BLaER1 treated with 17β-estradiol and CSF1 and Interleukin-3, amounts not matched to agents 10 nM and 100 nM (cell line): Measurements from ENCODE around the gene SMARCA4.

Source experiments
- H3K27ac ChIP-seq, 11 experiments: shearing (Covaris generic); formaldehyde crosslinking; 2 replicates each; pipeline ENCODE4 v1.8.1; 2022
- H3K27me3 ChIP-seq, 11 experiments: shearing (Covaris generic); formaldehyde crosslinking; 2 replicates each; pipeline ENCODE4 v1.8.1; 2022
- H3K36me3 ChIP-seq, 11 experiments: shearing (Covaris generic); formaldehyde crosslinking; 2 replicates each; pipeline ENCODE4 v1.8.1; 2022
- H3K4me1 ChIP-seq, 10 experiments: shearing (Covaris generic); formaldehyde crosslinking; 2 replicates each; pipeline ENCODE4 v1.8.1; 2022
- H3K4me2 ChIP-seq, 11 experiments: shearing (Covaris generic); formaldehyde crosslinking; 2 replicates each; pipeline ENCODE4 v1.8.1; 2022
- H3K4me3 ChIP-seq, 10 experiments: shearing (Covaris generic); formaldehyde crosslinking; 2 replicates each; pipeline ENCODE4 v1.8.1; 2022
- H3K9ac ChIP-seq, 11 experiments: shearing (Covaris generic); formaldehyde crosslinking; 2 replicates each; pipeline ENCODE4 v1.8.1; 2022
- H3K9me3 ChIP-seq, 11 experiments: shearing (Covaris generic); formaldehyde crosslinking; replicated peaks in 1 of 11; 2 replicates each; pipeline ENCODE4 v1.8.1; 2022
- H4K20me1 ChIP-seq, 11 experiments: shearing (Covaris generic); formaldehyde crosslinking; 2 replicates each; pipeline ENCODE4 v1.8.1; 2022
- Cebpa-rat ChIP-seq, 11 experiments: shearing (Covaris generic); IDR thresholded peaks; 2 replicates each; pipeline ENCODE4 v1.8.1; 2022

SMARCA4 gene

DNA sequence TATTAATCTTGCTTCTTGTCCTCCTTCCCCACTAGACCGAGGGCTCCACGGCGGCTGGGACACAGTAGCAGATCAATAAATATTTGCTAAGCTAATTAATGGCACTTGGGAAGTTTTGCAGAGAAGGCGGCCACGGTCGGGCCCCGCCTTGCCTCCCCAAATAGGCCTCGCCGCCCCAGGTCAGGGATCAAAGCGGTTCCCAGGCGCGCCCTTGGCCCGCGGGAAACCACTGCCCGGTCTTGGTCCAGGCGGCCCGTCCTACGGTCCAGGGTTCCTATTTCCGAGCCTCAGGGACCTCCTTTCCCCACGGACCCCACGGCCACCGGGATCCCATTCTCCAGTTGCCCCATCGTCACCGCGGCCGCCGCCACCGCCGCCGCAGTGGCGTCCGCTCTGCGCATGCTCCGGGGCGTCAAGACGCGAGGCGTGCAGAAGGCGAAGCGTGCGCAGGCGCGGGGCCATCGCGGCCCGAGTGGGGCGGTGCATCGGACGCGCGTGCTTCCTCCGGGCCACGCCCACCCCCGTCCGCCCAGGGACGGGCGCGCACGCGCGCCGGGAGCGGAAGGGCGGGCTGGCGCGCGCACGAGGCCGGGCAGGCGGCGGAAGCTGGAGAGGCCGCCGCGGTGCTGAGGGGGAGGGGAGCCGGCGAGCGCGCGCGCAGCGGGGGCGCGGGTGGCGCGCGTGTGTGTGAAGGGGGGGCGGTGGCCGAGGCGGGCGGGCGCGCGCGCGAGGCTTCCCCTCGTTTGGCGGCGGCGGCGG is at the start of gene SMARCA4:
Gene SMARCA4, plus strand, starts transcription at position 717 of the 759 bp plus-strand sequence. CDS start 23,122 bp downstream, outside the sequence.
- Histone ChIP-seq H4K20me1 (peaks cover 8 to 39% (median 34%) of the 10 kb centered on the region in 11 experiments; a peak in 21 of 22 replicates), H3K4me1 (peaks cover 44 to 49% (median 46%) of the 10 kb centered on the region in 10 experiments), H3K27ac (peak within 1 kb of the TSS; percentile 87 to 97 (median 94)), H3K9me3 (no peaks in the 10 kb centered on the region), H3K36me3 (peaks cover 0 to 18% (median 11%) of the 10 kb centered on the region in 11 experiments; a peak in 13 of 22 replicates), H3K4me2 (peak within 1 kb of the TSS; percentile 86 to 99 (median 95)), H3K27me3 (no peaks in the 10 kb centered on the region), H3K9ac (peak within 1 kb of the TSS; percentile 93 to 98 (median 95)), H3K4me3 (peak within 1 kb of the TSS; percentile 77 to 99 (median 92))
- no peak for TF ChIP-seq Cebpa-rat (IDR thresholded peaks at IDR 0.05)

DNA sequence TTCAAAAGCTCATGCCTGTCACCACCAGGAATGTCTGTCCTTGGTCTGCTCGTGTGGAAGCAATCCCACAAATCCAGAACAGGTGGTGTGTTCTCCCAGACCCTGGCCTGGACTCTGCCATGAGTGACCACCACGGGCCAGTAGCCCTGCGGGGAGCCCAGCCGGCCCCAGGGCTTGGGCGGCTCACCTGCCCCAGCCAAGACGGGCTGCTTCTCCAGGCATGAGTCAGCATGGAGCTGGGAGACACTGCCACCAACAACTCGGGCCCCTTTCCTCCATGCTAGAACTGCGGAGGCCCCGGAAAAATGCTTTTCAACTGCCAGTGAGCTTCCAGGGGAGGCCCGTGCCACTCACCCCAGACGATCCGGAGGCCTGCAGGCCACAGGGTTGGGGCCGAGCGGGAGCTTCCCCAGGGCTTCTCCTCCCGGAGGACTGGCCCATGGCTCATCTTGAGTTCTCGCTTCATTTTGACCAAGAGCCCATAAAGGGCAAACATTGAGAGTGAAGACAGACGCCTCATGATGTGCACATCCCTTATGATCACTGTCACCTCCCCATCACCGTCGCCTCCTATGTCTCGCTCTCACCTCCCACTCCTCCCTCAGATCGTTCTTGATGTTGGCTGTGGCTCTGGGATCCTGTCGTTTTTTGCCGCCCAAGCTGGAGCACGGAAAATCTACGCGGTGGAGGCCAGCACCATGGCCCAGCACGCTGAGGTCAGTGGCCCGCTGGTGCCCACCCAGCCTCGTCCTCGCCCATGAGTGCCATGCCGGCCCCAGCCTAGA is 49.1 kb upstream of the SMARCA4 start:
- H3K9ac ChIP-seq: no peak overlapping the region
- H3K4me1 ChIP-seq: no peaks in the 10 kb centered on the region
- no peak overlapping the region for H3K4me3 ChIP-seq
- no peaks in the 10 kb centered on the region for H3K27me3 ChIP-seq
- no peak overlapping the region for H3K4me2 ChIP-seq
- no peak overlapping the region for H3K27ac ChIP-seq
- H3K36me3 ChIP-seq: peaks cover 82 to 100% (median 98%) of the 10 kb centered on the region in 11 experiments
- no peaks in the 10 kb centered on the region for H3K9me3 ChIP-seq
- no peak for TF ChIP-seq Cebpa-rat (IDR thresholded peaks at IDR 0.05)
- H4K20me1 ChIP-seq: peaks cover 0 to 57% (median 34%) of the 10 kb centered on the region in 11 experiments; a peak in 16 of 22 replicates

DNA sequence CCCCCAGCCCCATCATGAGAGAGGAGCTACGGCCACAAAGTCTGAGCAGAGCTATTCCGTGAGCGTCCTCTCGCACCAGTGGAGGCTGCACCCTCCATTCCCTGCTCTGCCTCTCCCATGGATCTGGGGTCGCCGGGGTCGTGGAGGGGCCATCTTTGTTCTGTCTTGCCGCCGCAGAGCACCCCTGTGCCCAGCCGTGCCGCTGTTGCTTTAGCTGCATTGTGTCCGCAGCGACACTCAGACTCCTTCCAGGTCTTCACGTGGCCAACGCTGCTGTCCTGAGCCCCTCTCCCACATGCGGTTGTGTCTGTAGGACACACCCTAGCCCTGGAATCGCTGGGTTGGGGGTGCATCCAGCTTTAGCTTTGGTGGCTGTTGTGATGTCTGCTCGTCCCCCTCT is 48.2 kb upstream of the SMARCA4 start:
- Histone ChIP-seq H3K4me2 (no peak overlapping the region), H3K9ac (no peak overlapping the region), H3K36me3 (peaks cover 80 to 100% (median 97%) of the 10 kb centered on the region in 11 experiments), H3K27ac (no peak overlapping the region), H4K20me1 (peaks cover 0 to 48% (median 27%) of the 10 kb centered on the region in 11 experiments; a peak in 16 of 22 replicates), H3K4me1 (no peaks in the 10 kb centered on the region), H3K4me3 (no peak overlapping the region), H3K9me3 (no peaks in the 10 kb centered on the region), H3K27me3 (no peaks in the 10 kb centered on the region)
- no peak for TF ChIP-seq Cebpa-rat (IDR thresholded peaks at IDR 0.05)

DNA sequence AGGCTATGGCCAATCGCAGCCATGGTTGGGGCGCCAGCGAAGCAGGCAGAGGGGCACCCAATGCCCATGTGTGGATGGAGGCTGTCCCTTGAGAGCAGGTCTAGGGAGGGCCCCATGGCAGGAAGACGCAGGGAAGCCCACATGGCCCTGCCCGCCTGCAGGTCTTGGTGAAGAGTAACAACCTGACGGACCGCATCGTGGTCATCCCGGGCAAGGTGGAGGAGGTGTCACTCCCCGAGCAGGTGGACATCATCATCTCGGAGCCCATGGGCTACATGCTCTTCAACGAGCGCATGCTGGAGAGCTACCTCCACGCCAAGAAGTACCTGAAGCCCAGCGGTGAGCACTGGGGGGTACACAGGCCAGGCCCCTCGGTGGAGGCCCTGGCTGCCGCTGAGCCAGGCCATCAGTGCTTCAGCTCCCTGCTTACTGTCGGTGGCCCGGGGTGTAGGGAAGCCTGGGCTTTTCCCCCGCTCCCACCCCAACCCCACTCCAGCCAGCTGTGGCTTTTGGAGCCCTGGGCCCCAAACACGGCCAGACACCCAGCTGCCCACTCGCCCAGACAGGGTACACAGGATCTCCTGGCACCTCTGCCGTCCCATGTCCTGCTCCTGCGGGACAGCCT is 47.0 kb upstream of the SMARCA4 start:
- H3K36me3 ChIP-seq: peaks cover 79 to 100% (median 97%) of the 10 kb centered on the region in 11 experiments
- H3K4me3 ChIP-seq: no peak overlapping the region
- H3K27ac ChIP-seq: no peak overlapping the region
- no peaks in the 10 kb centered on the region for H3K27me3 ChIP-seq
- no peaks in the 10 kb centered on the region for H3K4me1 ChIP-seq
- no peak overlapping the region for H3K4me2 ChIP-seq
- peaks cover 0 to 44% (median 25%) of the 10 kb centered on the region in 11 experiments; a peak in 16 of 22 replicates for H4K20me1 ChIP-seq
- H3K9me3 ChIP-seq: no peaks in the 10 kb centered on the region
- TF ChIP-seq Cebpa-rat (IDR thresholded peaks at IDR 0.05): no peak
- no peak overlapping the region for H3K9ac ChIP-seq

DNA sequence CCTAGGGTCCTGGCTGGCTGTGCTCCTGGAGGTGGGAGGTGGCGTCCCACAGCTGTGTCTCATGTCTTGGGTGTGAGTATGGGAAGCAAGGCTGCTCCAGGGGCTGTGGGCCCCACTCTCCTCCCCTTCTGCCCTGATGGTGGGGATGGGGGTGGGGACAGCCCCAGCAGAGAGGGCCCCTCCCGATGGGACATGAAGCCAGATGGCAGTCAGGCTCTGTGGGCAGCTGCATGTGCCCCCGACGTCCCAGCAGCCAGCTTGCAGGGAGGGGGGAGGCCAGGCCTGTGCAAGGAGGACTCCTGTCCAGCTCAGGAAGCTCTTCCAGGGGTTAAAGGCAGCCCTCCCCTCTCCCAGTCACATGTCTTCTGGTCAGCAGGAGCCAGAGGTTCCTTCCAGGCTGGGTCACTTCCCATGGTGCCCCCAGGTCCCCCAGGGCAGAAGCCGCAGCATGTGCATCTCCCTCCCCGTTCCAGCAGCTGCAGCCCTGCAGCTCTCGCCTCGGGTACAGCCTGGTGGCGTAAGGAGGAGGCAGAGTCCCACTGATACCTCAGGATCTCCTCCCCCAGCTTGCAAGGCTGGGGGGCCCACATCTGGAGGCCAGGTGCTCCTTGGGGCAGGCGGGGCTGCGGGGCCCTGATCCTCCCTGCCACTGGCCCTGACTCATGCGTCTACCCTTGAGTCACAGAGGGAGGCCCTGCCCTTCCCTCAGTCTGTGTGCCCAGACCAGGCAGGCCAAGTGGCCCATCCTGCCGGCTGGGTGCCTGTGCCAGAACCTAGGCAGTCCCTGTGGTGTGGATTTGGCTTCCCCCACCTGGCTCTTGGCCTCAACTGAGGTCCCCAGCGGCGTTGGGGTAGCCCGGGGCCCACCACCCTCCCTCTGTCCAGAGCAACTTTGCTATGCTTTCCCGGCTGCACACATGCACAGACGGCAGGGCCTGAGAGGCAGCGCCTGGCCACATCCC is 45.4 kb upstream of the SMARCA4 start:
- no peak for TF ChIP-seq Cebpa-rat (IDR thresholded peaks at IDR 0.05)
- no peak overlapping the region for H3K27ac ChIP-seq
- H4K20me1 ChIP-seq: peaks cover 0 to 57% (median 35%) of the 10 kb centered on the region in 11 experiments; a peak in 17 of 22 replicates
- H3K4me2 ChIP-seq: no peak overlapping the region
- H3K4me1 ChIP-seq: no peaks in the 10 kb centered on the region
- H3K9me3 ChIP-seq: no peaks in the 10 kb centered on the region
- H3K9ac ChIP-seq: peak overlapping the region in 1 of 11 experiments; percentile 23; a peak in 1 of 22 replicates
- H3K4me3 ChIP-seq: no peak overlapping the region
- H3K27me3 ChIP-seq: no peaks in the 10 kb centered on the region
- peaks cover 82 to 100% (median 97%) of the 10 kb centered on the region in 11 experiments for H3K36me3 ChIP-seq

DNA sequence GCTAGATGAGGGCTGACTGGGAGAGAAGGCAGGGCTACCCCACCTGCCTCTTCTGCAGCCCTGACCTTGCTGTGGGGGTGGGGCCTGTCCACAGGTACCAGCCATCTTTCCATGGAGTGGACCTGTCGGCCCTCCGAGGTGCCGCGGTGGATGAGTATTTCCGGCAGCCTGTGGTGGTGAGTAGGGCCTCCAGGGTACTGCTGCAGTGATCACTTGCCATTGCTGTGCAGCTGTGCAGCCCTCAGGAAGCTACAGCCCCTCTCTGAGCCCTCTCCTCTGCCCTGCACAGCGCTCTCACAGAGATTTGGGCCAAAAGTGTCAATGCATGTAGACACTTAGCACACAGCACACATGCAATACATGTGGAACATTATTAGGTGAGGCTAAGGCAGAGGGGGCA is 44.2 kb upstream of the SMARCA4 start:
- H3K9ac ChIP-seq: no peak overlapping the region
- H3K36me3 ChIP-seq: peaks cover 81 to 100% (median 97%) of the 10 kb centered on the region in 11 experiments
- peaks cover 0 to 69% (median 38%) of the 10 kb centered on the region in 11 experiments; a peak in 17 of 22 replicates for H4K20me1 ChIP-seq
- no peak overlapping the region for H3K4me3 ChIP-seq
- H3K4me2 ChIP-seq: no peak overlapping the region
- no peaks in the 10 kb centered on the region for H3K27me3 ChIP-seq
- no peak overlapping the region for H3K27ac ChIP-seq
- TF ChIP-seq Cebpa-rat (IDR thresholded peaks at IDR 0.05): no peak
- H3K4me1 ChIP-seq: no peaks in the 10 kb centered on the region
- H3K9me3 ChIP-seq: no peaks in the 10 kb centered on the region

DNA sequence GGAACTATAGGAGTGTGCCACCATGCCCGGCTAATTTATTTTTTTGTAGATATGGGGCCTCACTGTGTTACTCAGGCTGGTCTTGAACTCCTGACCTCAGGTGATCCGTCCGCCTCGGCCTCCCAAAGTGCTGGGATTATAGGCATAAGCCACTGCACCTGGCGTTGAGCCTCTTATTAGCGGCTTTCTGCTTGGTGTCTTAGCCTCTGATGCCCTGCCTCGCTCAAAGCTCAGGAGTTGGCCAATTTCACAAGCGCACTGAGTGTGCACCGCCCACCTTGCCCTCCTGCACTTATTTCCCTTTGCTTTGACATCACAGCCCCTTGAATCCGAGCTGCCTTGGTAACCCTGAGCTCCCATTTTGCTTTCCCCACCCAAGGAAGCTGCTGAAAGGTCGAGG is 42.5 kb upstream of the SMARCA4 start:
- Histone ChIP-seq H3K27ac (no peak overlapping the region), H3K4me3 (no peak overlapping the region), H3K36me3 (peaks cover 76 to 98% (median 95%) of the 10 kb centered on the region in 11 experiments), H3K9me3 (no peaks in the 10 kb centered on the region), H4K20me1 (peaks cover 0 to 84% (median 40%) of the 10 kb centered on the region in 11 experiments; a peak in 17 of 22 replicates), H3K27me3 (no peaks in the 10 kb centered on the region), H3K9ac (no peak overlapping the region), H3K4me2 (no peak overlapping the region), H3K4me1 (no peaks in the 10 kb centered on the region)
- no peak for TF ChIP-seq Cebpa-rat (IDR thresholded peaks at IDR 0.05)
